SK-N-SH (cell line): ENCODE measurements around the gene WDR48. TPM values are rescaled to one million over a fixed set of nuclear protein-coding genes. Genes with fewer than 3 reads are reported as not detected.

Experiments
- CTCF ChIA-PET: fragments of 300-600, 350-600 bp; formaldehyde crosslinking; extraction: SDS; loops from one replicate; lab custom pipeline; 2021; lab: Yijun Ruan, JAX
- POLR2A ChIA-PET: fragments of 350-600 bp; sonication (Branson Sonifier 250); formaldehyde crosslinking; extraction: SDS; loops from one replicate; lab custom pipeline; 2020; ENCODE audit warnings: antibody characterized with exemption, inconsistent platforms; lab: Yijun Ruan, JAX
- DNase-seq: peaks from one replicate; pipeline ENCODE4 v3.0.0; 2012
- H2AFZ ChIP-seq: fragments of 200-600 bp; sonication (generic); 2 replicates; pipeline ENCODE4 v1.8.1; 2016; ENCODE audit warnings: antibody characterized with exemption, mild to moderate bottlenecking, low read depth
- H3F3A ChIP-seq: fragments of 200-600 bp; sonication (generic); replicated peaks from 2 replicates; pipeline ENCODE3; 2016; ENCODE audit warnings: antibody characterized with exemption, mild to moderate bottlenecking; ENCODE audit not compliant: insufficient read depth
- H3K27ac ChIP-seq, 2 experiments: fragments of 200-500 bp in 1 of 2; fragments of 200-600 bp in 1 of 2; sonication (Bioruptor generic) in 1 of 2; sonication (generic), shearing (Covaris generic) in 1 of 2; 2 replicates each; pipeline versions ENCODE4 v1.5.1 to v1.6.1; 2014 to 2016; ENCODE audit warnings: low read depth in 2 of 2, inconsistent platforms in 1 of 2, low read length in 1 of 2, mild to moderate bottlenecking in 1 of 2, mixed read lengths in 1 of 2
- H3K27me3 ChIP-seq: fragments of 200-600 bp; sonication (generic), shearing (Covaris generic); 2 replicates; pipeline ENCODE4 v1.6.1; 2016; ENCODE audit warnings: mixed run types; ENCODE audit not compliant: insufficient read depth
- H3K36me3 ChIP-seq, 2 experiments: fragments of 200-500 bp in 1 of 2; fragments of 200-600 bp in 1 of 2; sonication (Bioruptor generic) in 1 of 2; sonication (generic) in 1 of 2; replicated peaks in 1 of 2; 2 replicates each; pipeline versions ENCODE3 to v1.5.1; 2014 to 2016; ENCODE audit warnings: low read length in 1 of 2, mild to moderate bottlenecking in 1 of 2; ENCODE audit not compliant: insufficient read depth in 2 of 2, control insufficient read depth in 1 of 2
- H3K4me1 ChIP-seq, 2 experiments: fragments of 200-500 bp in 1 of 2; fragments of 200-600 bp in 1 of 2; sonication (Bioruptor generic) in 1 of 2; sonication (generic), shearing (Covaris generic) in 1 of 2; 2 replicates each; pipeline versions ENCODE4 v1.5.1 to v1.6.1; 2014 to 2016; ENCODE audit warnings: low read depth in 1 of 2, low read length in 1 of 2, mixed run types in 1 of 2; ENCODE audit not compliant: insufficient read depth in 2 of 2, control insufficient read depth in 1 of 2
- H3K4me2 ChIP-seq: fragments of 200-600 bp; sonication (generic), shearing (Covaris generic); 2 replicates; pipeline ENCODE4 v1.6.1; 2017; ENCODE audit warnings: mixed run types
- H3K4me3 ChIP-seq, 2 experiments: fragments of 200-500 bp in 1 of 2; fragments of 200-600 bp in 1 of 2; sonication (Bioruptor generic) in 1 of 2; sonication (generic), shearing (Covaris generic) in 1 of 2; 2 replicates each; pipeline versions ENCODE4 v1.5.1 to v1.8.1; 2014 to 2016; ENCODE audit warnings: low read depth in 2 of 2, inconsistent platforms in 1 of 2, low read length in 1 of 2, mild to moderate bottlenecking in 1 of 2, mixed read lengths in 1 of 2, moderate library complexity in 1 of 2
- H3K79me2 ChIP-seq: fragments of 200-600 bp; sonication (generic); 2 replicates; pipeline ENCODE4 v1.8.1; 2017; ENCODE audit warnings: mild to moderate bottlenecking; ENCODE audit not compliant: insufficient read depth
- H3K9ac ChIP-seq: fragments of 200-600 bp; sonication (generic); 2 replicates; pipeline ENCODE4 v1.6.1; 2017; ENCODE audit warnings: mixed run types
- H3K9me2 ChIP-seq: fragments of 200-600 bp; sonication (generic); 2 replicates; pipeline ENCODE4 v1.6.1; 2017; ENCODE audit warnings: mixed run types
- H3K9me3 ChIP-seq: fragments of 200-600 bp; sonication (generic); 2 replicates; pipeline ENCODE4 v1.6.1; 2017; ENCODE audit warnings: mixed run types, mild to moderate bottlenecking, moderate library complexity
- H4K20me1 ChIP-seq: fragments of 200-600 bp; sonication (generic); 2 replicates; pipeline ENCODE4 v1.6.1; 2017; ENCODE audit warnings: mild to moderate bottlenecking, mixed run types; ENCODE audit not compliant: insufficient read depth
- CTCF ChIP-seq: fragments of 200-600 bp; sonication (generic); IDR thresholded peaks from 2 replicates; pipeline ENCODE4 v1.6.1; 2017; ENCODE audit warnings: antibody characterized with exemption, mild to moderate bottlenecking, moderate library complexity
- ELF1 ChIP-seq: IDR thresholded peaks from 2 replicates; pipeline ENCODE4 v1.4.0; 2012
- FOSL2 ChIP-seq: IDR thresholded peaks from 2 replicates; pipeline ENCODE4 v1.4.0; 2012; ENCODE audit warnings: low read depth, mild to moderate bottlenecking, moderate library complexity, borderline replicate concordance
- FOXJ3 ChIP-seq: sonication (generic); formaldehyde crosslinking; IDR thresholded peaks from 2 replicates; pipeline ENCODE4 v1.5.1; 2020; ENCODE audit warnings: mild to moderate bottlenecking, missing genetic modification reagents
- GABPA ChIP-seq: IDR thresholded peaks from 2 replicates; pipeline ENCODE4 v1.4.0; 2012; ENCODE audit warnings: low read depth, mild to moderate bottlenecking
- GATA2 ChIP-seq: sonication (generic); formaldehyde crosslinking; IDR thresholded peaks from 2 replicates; pipeline ENCODE4 v1.5.0; 2020; ENCODE audit warnings: mild to moderate bottlenecking, missing genetic modification reagents
- MAX ChIP-seq: IDR thresholded peaks from 2 replicates; pipeline ENCODE4 v1.4.0; 2012; ENCODE audit warnings: low read depth
- MEF2A ChIP-seq: IDR thresholded peaks from 2 replicates; pipeline ENCODE4 v1.4.0; 2012; ENCODE audit warnings: low read depth, borderline replicate concordance
- NFIC ChIP-seq: IDR thresholded peaks from 2 replicates; pipeline ENCODE4 v1.4.0; 2012; ENCODE audit warnings: borderline replicate concordance
- NRF1 ChIP-seq: IDR thresholded peaks from 2 replicates; pipeline ENCODE4 v1.6.1; 2012; ENCODE audit warnings: low read depth, mild to moderate bottlenecking, low read length
- RAD21 ChIP-seq: IDR thresholded peaks from 2 replicates; pipeline ENCODE4 v1.6.1; 2012; ENCODE audit warnings: mild to moderate bottlenecking, low read length
- REST ChIP-seq: IDR thresholded peaks from 2 replicates; pipeline ENCODE4 v1.6.1; 2012; ENCODE audit warnings: mild to moderate bottlenecking, low read depth, low read length, moderate library complexity
- RFX5 ChIP-seq: IDR thresholded peaks from 2 replicates; pipeline ENCODE4 v1.6.1; 2012; ENCODE audit warnings: mild to moderate bottlenecking, improper control_type of control experiment, low read length
- RXRA ChIP-seq: IDR thresholded peaks from 2 replicates; pipeline ENCODE4 v1.4.0; 2012; ENCODE audit warnings: low read depth, mild to moderate bottlenecking, borderline replicate concordance
- USF1 ChIP-seq: IDR thresholded peaks from 2 replicates; pipeline ENCODE4 v1.4.0; 2012; ENCODE audit warnings: low read depth, borderline replicate concordance
- ZBTB33 ChIP-seq: IDR thresholded peaks from 2 replicates; pipeline ENCODE4 v1.4.0; 2012; ENCODE audit warnings: low read depth, borderline replicate concordance
- WGBS: methylation state at CpG from one replicate; pipeline ENCODE4 v1.1.6; 2017; ENCODE audit warnings: low lambda C conversion rate; 5-methylcytosine and 5-hydroxymethylcytosine counted together
- polyA plus RNA-seq, 3 experiments: library from polyadenylated mRNA; depleted of rRNA; stranded (reverse); fragments of >200 nt; gene quantifications; 2 replicates each; pipeline ENCODE4 v1.2.3, GENCODE V29; 2012

The WDR48 gene
- polyA plus RNA-seq, 1 of the 3 experiments (the other 2 are of a cell fraction) = 12.1 TPM

GRCh38 chr3:39094851-39095677, 43.2 kb downstream of the WDR48 start:
- no peak for DNase-seq
- Histone ChIP-seq H3K9me2 (no peaks in the 10 kb centered on the region), H3K27ac (no peak overlapping the region), H3K4me3 (no peak overlapping the region), H3K27me3 (no peaks in the 10 kb centered on the region), H2AFZ (no peak overlapping the region), H3F3A (no peaks in the 10 kb centered on the region), H3K4me1 (no peaks in the 10 kb centered on the region; a peak in 1 of 4 replicates), H3K36me3 (peaks cover 56 to 88% of the 10 kb centered on the region in 2 experiments), H3K79me2 (no peaks in the 10 kb centered on the region), H4K20me1 (no peaks in the 10 kb centered on the region), H3K4me2 (no peak overlapping the region), H3K9ac (no peak overlapping the region), H3K9me3 (no peaks in the 10 kb centered on the region)
- no peak for TF ChIP-seq RAD21
- TF ChIP-seq FOXJ3 (CRISPR knock-in tag) = no peak
- no peak for TF ChIP-seq REST
- no peak for TF ChIP-seq MAX
- no peak for TF ChIP-seq ELF1
- TF ChIP-seq ZBTB33 = no peak
- TF ChIP-seq RXRA = no peak
- no peak for TF ChIP-seq FOSL2
- TF ChIP-seq CTCF = no peak
- no peak for TF ChIP-seq GATA2
- TF ChIP-seq RFX5 = no peak
- no peak for TF ChIP-seq GABPA
- no peak for TF ChIP-seq NRF1
- TF ChIP-seq NFIC = no peak
- TF ChIP-seq MEF2A = no peak
- TF ChIP-seq USF1 = no peak
- CTCF ChIA-PET = interaction anchor here (2.6 kb wide), 1 partner anchor 197 kb away, joined by 11 read pairs; no protein-coding TSS in a partner anchor
- WGBS = 81% methylated on average over 7 of the region's 7 CpGs
- POLR2A ChIA-PET = no interaction called here
